ENCODE measurements around the gene KRTAP9-2.

DNA sequence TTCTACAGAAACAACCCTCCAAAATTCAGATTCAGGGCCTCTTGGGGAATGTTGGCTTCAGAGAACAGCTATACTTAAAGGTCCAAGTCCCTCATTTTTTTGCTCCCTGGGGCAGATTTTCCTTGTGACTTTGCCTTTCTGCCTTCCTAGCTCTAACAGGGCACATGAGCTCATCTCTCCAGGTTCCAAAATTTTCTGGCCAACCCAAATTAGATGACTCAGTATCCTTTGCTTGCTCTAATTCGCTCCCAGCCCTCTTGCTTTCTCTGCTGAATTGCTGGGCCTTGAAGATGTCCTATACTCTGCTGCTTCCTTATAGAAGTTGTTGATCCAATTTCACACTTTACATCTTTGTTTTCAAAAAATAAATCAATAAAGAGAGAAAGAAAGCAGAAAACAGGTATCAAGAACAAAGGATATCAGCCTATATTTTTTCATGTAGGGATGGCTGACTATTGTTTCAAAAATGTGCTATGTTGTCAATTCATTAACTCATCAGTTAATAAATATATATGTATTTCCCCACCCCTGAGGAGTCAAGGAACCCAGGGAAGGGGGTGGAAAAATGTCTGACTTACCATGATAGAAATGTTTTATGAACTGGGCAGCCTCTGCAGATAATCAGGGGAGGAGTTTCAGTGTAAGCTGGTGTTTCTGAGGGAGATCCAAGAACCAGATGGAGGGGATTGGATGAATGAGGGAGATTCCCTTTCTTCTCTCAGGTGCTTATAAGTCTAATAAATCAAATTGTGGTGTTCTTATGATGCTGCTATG lies 47.4 kb upstream of the KRTAP9-2 start:
- TF ChIP-seq, protein P1, sequence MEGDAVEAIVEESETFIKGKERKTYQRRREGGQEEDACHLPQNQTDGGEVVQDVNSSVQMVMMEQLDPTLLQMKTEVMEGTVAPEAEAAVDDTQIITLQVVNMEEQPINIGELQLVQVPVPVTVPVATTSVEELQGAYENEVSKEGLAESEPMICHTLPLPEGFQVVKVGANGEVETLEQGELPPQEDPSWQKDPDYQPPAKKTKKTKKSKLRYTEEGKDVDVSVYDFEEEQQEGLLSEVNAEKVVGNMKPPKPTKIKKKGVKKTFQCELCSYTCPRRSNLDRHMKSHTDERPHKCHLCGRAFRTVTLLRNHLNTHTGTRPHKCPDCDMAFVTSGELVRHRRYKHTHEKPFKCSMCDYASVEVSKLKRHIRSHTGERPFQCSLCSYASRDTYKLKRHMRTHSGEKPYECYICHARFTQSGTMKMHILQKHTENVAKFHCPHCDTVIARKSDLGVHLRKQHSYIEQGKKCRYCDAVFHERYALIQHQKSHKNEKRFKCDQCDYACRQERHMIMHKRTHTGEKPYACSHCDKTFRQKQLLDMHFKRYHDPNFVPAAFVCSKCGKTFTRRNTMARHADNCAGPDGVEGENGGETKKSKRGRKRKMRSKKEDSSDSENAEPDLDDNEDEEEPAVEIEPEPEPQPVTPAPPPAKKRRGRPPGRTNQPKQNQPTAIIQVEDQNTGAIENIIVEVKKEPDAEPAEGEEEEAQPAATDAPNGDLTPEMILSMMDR (conservative IDR thresholded peaks at IDR 0.05; ENCODE audit: low read length) = no peak
- TF ChIP-seq EZH2phosphoT487 (IDR thresholded peaks at IDR 0.05; ENCODE audit: borderline replicate concordance) = no peak
